ENCODE measurements around the gene PLCXD1. TPM values are rescaled to one million over a fixed set of nuclear protein-coding genes. Genes with fewer than 3 reads are reported as not detected.

PLCXD1 gene
- total RNA-seq, 1 donor from 2014 or later: 25.9 TPM

- no peak overlapping the region for H2AFZ ChIP-seq (ENCODE audit: low read depth, low read length)
- no peak for DNase-seq (ENCODE audit: low read depth)
- H3K9me3 ChIP-seq (ENCODE audit: insufficient read depth, low read depth, low read length): peaks cover 4% of the 10 kb centered on the region
- H3K9ac ChIP-seq (ENCODE audit: low read length): no peak overlapping the region
- no peaks in the 10 kb centered on the region for H3K79me2 ChIP-seq (ENCODE audit: insufficient read depth, low read length)
- Mint-ChIP-seq H3K27me3 (ENCODE audit: low read depth, unreplicated experiment) (no peaks in the 10 kb centered on the region), H3K27ac (ENCODE audit: unreplicated experiment) (no peak overlapping the region), H3K4me1 (ENCODE audit: low read depth, unreplicated experiment) (no peaks in the 10 kb centered on the region), H3K9me3 (ENCODE audit: unreplicated experiment) (peaks cover 15% of the 10 kb centered on the region), H3K4me3 (ENCODE audit: unreplicated experiment) (no peak overlapping the region), H3K36me3 (ENCODE audit: low read depth, unreplicated experiment) (no peaks in the 10 kb centered on the region)
- H4K20me1 ChIP-seq (ENCODE audit: insufficient read depth, low read length): no peaks in the 10 kb centered on the region
- no peak overlapping the region for H3K4me3 ChIP-seq (ENCODE audit: insufficient read depth, low read depth, low read length)
- no peak overlapping the region for H3K27ac ChIP-seq (ENCODE audit: low read depth, low read length)
- no peaks in the 10 kb centered on the region for H3K36me3 ChIP-seq (ENCODE audit: insufficient read depth, low read length)
- TF ChIP-seq EZH2 (IDR thresholded peaks at IDR 0.05; ENCODE audit: insufficient read depth, low read length) (no peak), CTCF (IDR thresholded peaks at IDR 0.05; ENCODE audit: insufficient read depth, low read depth, low read length) (no peak)
- H3K4me1 ChIP-seq (ENCODE audit: insufficient read depth, low read length): no peaks in the 10 kb centered on the region
- FAIRE-seq: no peak
- H3K27me3 ChIP-seq (ENCODE audit: insufficient read depth, low read length): no peaks in the 10 kb centered on the region
- no peak overlapping the region for H3K4me2 ChIP-seq (ENCODE audit: low read length)
Measured at GRCh38 chrX:252957-253291, 28.3 kb upstream of the PLCXD1 start.

GRCh38 chrX:253451-254297 is 27.5 kb upstream of the PLCXD1 start:
- H3K9ac ChIP-seq (ENCODE audit: low read length): no peak overlapping the region
- DNase-seq (ENCODE audit: low read depth): no peak
- no peaks in the 10 kb centered on the region for H3K79me2 ChIP-seq (ENCODE audit: insufficient read depth, low read length)
- Mint-ChIP-seq H3K27me3 (ENCODE audit: low read depth, unreplicated experiment) (no peaks in the 10 kb centered on the region), H3K4me1 (ENCODE audit: low read depth, unreplicated experiment) (no peaks in the 10 kb centered on the region), H3K27ac (ENCODE audit: unreplicated experiment) (no peak overlapping the region), H3K36me3 (ENCODE audit: low read depth, unreplicated experiment) (no peaks in the 10 kb centered on the region), H3K9me3 (ENCODE audit: unreplicated experiment) (peaks cover 15% of the 10 kb centered on the region), H3K4me3 (ENCODE audit: unreplicated experiment) (no peak overlapping the region)
- no peak overlapping the region for H2AFZ ChIP-seq (ENCODE audit: low read depth, low read length)
- no peaks in the 10 kb centered on the region for H3K36me3 ChIP-seq (ENCODE audit: insufficient read depth, low read length)
- H3K27ac ChIP-seq (ENCODE audit: low read depth, low read length): no peak overlapping the region
- H3K4me3 ChIP-seq (ENCODE audit: insufficient read depth, low read depth, low read length): no peak overlapping the region
- H3K4me2 ChIP-seq (ENCODE audit: low read length): no peak overlapping the region
- H4K20me1 ChIP-seq (ENCODE audit: insufficient read depth, low read length): no peaks in the 10 kb centered on the region
- TF ChIP-seq CTCF (IDR thresholded peaks at IDR 0.05; ENCODE audit: insufficient read depth, low read depth, low read length) (no peak), EZH2 (IDR thresholded peaks at IDR 0.05; ENCODE audit: insufficient read depth, low read length) (no peak)
- H3K4me1 ChIP-seq (ENCODE audit: insufficient read depth, low read length): no peaks in the 10 kb centered on the region
- peaks cover 4% of the 10 kb centered on the region for H3K9me3 ChIP-seq (ENCODE audit: insufficient read depth, low read depth, low read length)
- no peaks in the 10 kb centered on the region for H3K27me3 ChIP-seq (ENCODE audit: insufficient read depth, low read length)
- no peak for FAIRE-seq

DNA sequence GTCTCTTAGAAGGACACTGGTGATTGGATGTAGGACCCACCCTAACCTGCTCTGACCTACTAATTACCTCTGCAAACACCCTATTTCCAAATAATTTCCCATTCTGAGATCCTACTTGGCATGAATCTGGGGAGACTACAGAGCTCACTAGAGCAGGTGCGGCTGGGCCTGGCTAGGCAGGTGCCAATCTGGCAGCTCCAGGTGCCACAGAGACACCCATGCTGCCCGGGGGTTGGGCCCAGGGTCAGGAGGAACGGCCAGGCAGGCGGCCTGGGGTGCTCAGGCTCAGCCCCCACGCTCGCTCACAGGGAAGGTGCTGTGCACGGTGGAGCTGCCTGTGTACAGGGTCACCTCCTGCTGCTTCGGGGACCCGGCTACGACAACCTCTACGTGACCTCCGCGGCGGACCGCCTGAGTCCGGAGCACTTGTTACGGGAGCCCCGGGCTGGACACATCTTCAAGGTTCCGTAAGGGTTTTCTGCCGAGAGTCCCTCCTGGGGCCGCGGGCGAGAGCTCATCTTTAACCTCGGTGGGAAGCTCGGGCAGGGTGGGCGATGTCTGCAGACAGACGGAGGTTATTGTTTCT is 26.5 kb upstream of the PLCXD1 start:
- FAIRE-seq (no peak), DNase-seq (ENCODE audit: low read depth) (no peak)
- H3K9ac ChIP-seq (ENCODE audit: low read length): no peak overlapping the region
- no peak for TF ChIP-seq CTCF (IDR thresholded peaks at IDR 0.05; ENCODE audit: insufficient read depth, low read depth, low read length)
- no peak for TF ChIP-seq EZH2 (IDR thresholded peaks at IDR 0.05; ENCODE audit: insufficient read depth, low read length)
- Mint-ChIP-seq H3K27me3 (ENCODE audit: low read depth, unreplicated experiment) (peaks cover under 1% of the 10 kb centered on the region), H3K4me3 (ENCODE audit: unreplicated experiment) (no peak overlapping the region), H3K9me3 (ENCODE audit: unreplicated experiment) (peaks cover 15% of the 10 kb centered on the region), H3K36me3 (ENCODE audit: low read depth, unreplicated experiment) (no peaks in the 10 kb centered on the region), H3K27ac (ENCODE audit: unreplicated experiment) (no peak overlapping the region), H3K4me1 (ENCODE audit: low read depth, unreplicated experiment) (no peaks in the 10 kb centered on the region)
- H3K4me2 ChIP-seq (ENCODE audit: low read length): no peak overlapping the region
- no peaks in the 10 kb centered on the region for H4K20me1 ChIP-seq (ENCODE audit: insufficient read depth, low read length)
- no peaks in the 10 kb centered on the region for H3K4me1 ChIP-seq (ENCODE audit: insufficient read depth, low read length)
- no peaks in the 10 kb centered on the region for H3K36me3 ChIP-seq (ENCODE audit: insufficient read depth, low read length)
- peaks cover 4% of the 10 kb centered on the region for H3K9me3 ChIP-seq (ENCODE audit: insufficient read depth, low read depth, low read length)
- no peaks in the 10 kb centered on the region for H3K27me3 ChIP-seq (ENCODE audit: insufficient read depth, low read length)
- no peaks in the 10 kb centered on the region for H3K79me2 ChIP-seq (ENCODE audit: insufficient read depth, low read length)
- H3K4me3 ChIP-seq (ENCODE audit: insufficient read depth, low read depth, low read length): no peak overlapping the region
- H3K27ac ChIP-seq (ENCODE audit: low read depth, low read length): no peak overlapping the region
- H2AFZ ChIP-seq (ENCODE audit: low read depth, low read length): no peak overlapping the region
